Measurements from ENCODE around the gene FRMD4A. TPM values are rescaled to one million over a fixed set of nuclear protein-coding genes. Genes with fewer than 3 reads are reported as not detected.

FRMD4A gene
- total and polyA plus RNA-seq, 10 of the 15 experiments (the other 5 are each of a cell fraction or from before 2014, with no cell fraction given), result 17.8 to 75.2 (median 39.1) TPM

GRCh38 chr10:13750299-13751190, 580.2 kb downstream of the FRMD4A start:
- CTCF ChIA-PET, result interaction anchor here (0.8 to 3.2 kb wide), 8 partner anchors 9 to 91 kb away, joined by 3 to 16 read pairs (median 3); no protein-coding TSS in a partner anchor
- H3K4me3 ChIP-seq, result no peak overlapping the region
- H3K4me2 ChIP-seq (ENCODE audit: control insufficient read depth, insufficient read depth), result no peak overlapping the region
- no peaks in the 10 kb centered on the region for H3K79me2 ChIP-seq (ENCODE audit: control insufficient read depth, insufficient read depth, low read length)
- RAD21 ChIA-PET (ENCODE audit: unreplicated experiment), result interaction anchor here (1.0 to 18.3 kb wide), 14 partner anchors 10 to 155 kb away, joined by 3 to 382 read pairs (median 7); no protein-coding TSS in a partner anchor
- no peaks in the 10 kb centered on the region for H3K27me3 ChIP-seq (replicated peaks in 1 of 2; ENCODE audit: control insufficient read depth in 2 of 2, insufficient read depth in 2 of 2, low read length in 1 of 2)
- in situ Hi-C loops (cut with MboI) (no loop called here), intact Hi-C loops (cut with micrococcal nuclease; ENCODE audit: unreplicated experiment) (no loop called here)
- H3K36me3 ChIP-seq (ENCODE audit: control insufficient read depth in 2 of 2, insufficient read depth in 2 of 2, low read length in 1 of 2), result no peaks in the 10 kb centered on the region
- BruUV-seq (replicated peaks), result no TSS peak
- H2AFZ ChIP-seq (ENCODE audit: control insufficient read depth, low read depth, low read length), result no peak overlapping the region
- H3K4me1 ChIP-seq (ENCODE audit: control insufficient read depth, insufficient read depth, low read length), result peaks cover 74% of the 10 kb centered on the region
- DNase-seq (ENCODE audit: low read depth, low spot score), result peak; percentile 57
- peak overlapping the region; percentile 23 for H3K9ac ChIP-seq (ENCODE audit: control insufficient read depth, insufficient read depth, low read length)
- peak overlapping the region; percentile 78 for H3K27ac ChIP-seq (ENCODE audit: control insufficient read depth, insufficient read depth)
- SMC1A ChIA-PET (ENCODE audit: uncharacterized antibody, unreplicated experiment), result interaction anchor here (0.7 to 16.0 kb wide), 15 partner anchors 8 to 260 kb away, joined by 3 to 399 read pairs (median 5); no protein-coding TSS in a partner anchor
- peaks cover 3% of the 10 kb centered on the region; the same call in 2 of the 3 replicates for H3K9me3 ChIP-seq (replicated peaks; ENCODE audit: control insufficient read depth, insufficient read depth, low read length)
- no peak for FAIRE-seq
- WGBS (ENCODE audit: insufficient coverage, insufficient replicate concordance, low lambda C conversion rate, missing lambda C conversion rate), result 63% methylated on average over 11 of the region's 11 CpGs
- no peaks in the 10 kb centered on the region for H4K20me1 ChIP-seq (ENCODE audit: control insufficient read depth, insufficient read depth)
- peak; percentile 60 for ATAC-seq
- POLR2A ChIA-PET, result interaction anchor here (0.8 to 8.5 kb wide), 16 partner anchors 9 to 47 kb away, joined by 3 to 104 read pairs (median 7); no protein-coding TSS in a partner anchor
- TF ChIP-seq ZNF687 (IDR thresholded peaks at IDR 0.05), result peak; percentile 88
- TF ChIP-seq MTA2 (IDR thresholded peaks at IDR 0.05; ENCODE audit: low read depth), result peak; percentile 71; the same call in 1 of the 2 replicates
- TF ChIP-seq CBFB (IDR thresholded peaks at IDR 0.05; ENCODE audit: low read depth), result 0 out of 2 replicates have a peak, but pooled peaks have one; percentile 26
- no peak for TF ChIP-seq ATF7 (IDR thresholded peaks at IDR 0.05; ENCODE audit: low read depth)
- TF ChIP-seq SMAD5 (IDR thresholded peaks at IDR 0.05; ENCODE audit: low read depth), result no peak
- peak; percentile 15; the same call in 1 of the 2 replicates for TF ChIP-seq CHD1 (IDR thresholded peaks at IDR 0.05; ENCODE audit: low read depth, low read length)
- TF ChIP-seq CHD2 (IDR thresholded peaks at IDR 0.05; ENCODE audit: borderline replicate concordance, low read depth, low read length), result peak; percentile 36; the same call in 1 of the 2 replicates
- peak; percentile 50; the same call in 1 of the 2 replicates for TF ChIP-seq RUNX3 (IDR thresholded peaks at IDR 0.05; ENCODE audit: low read length)
- TF ChIP-seq, protein P1, sequence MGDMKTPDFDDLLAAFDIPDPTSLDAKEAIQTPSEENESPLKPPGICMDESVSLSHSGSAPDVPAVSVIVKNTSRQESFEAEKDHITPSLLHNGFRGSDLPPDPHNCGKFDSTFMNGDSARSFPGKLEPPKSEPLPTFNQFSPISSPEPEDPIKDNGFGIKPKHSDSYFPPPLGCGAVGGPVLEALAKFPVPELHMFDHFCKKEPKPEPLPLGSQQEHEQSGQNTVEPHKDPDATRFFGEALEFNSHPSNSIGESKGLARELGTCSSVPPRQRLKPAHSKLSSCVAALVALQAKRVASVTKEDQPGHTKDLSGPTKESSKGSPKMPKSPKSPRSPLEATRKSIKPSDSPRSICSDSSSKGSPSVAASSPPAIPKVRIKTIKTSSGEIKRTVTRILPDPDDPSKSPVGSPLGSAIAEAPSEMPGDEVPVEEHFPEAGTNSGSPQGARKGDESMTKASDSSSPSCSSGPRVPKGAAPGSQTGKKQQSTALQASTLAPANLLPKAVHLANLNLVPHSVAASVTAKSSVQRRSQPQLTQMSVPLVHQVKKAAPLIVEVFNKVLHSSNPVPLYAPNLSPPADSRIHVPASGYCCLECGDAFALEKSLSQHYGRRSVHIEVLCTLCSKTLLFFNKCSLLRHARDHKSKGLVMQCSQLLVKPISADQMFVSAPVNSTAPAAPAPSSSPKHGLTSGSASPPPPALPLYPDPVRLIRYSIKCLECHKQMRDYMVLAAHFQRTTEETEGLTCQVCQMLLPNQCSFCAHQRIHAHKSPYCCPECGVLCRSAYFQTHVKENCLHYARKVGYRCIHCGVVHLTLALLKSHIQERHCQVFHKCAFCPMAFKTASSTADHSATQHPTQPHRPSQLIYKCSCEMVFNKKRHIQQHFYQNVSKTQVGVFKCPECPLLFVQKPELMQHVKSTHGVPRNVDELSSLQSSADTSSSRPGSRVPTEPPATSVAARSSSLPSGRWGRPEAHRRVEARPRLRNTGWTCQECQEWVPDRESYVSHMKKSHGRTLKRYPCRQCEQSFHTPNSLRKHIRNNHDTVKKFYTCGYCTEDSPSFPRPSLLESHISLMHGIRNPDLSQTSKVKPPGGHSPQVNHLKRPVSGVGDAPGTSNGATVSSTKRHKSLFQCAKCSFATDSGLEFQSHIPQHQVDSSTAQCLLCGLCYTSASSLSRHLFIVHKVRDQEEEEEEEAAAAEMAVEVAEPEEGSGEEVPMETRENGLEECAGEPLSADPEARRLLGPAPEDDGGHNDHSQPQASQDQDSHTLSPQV (IDR thresholded peaks at IDR 0.05), result peak; percentile 10; the same call in 1 of the 2 replicates
- TF ChIP-seq MLLT1 (IDR thresholded peaks at IDR 0.05), result peak; percentile 30; the same call in 1 of the 2 replicates

Measured in GM12878 (cell line).